Natural killer cell (primary cell): ENCODE data around the gene SOX6. TPM values are rescaled to one million over a fixed set of nuclear protein-coding genes. Genes with fewer than 3 reads are reported as not detected.

ENCODE experiments used
- ATAC-seq, 3 donors: fragments of 150-1000 bp in 2 of 3; fragments of 200-7000 bp in 1 of 3; cut with Tn5 transposase; 1 replicate in 1 of 3; 2 replicates in 2 of 3; pipeline ENCODE4 v1.10.0; 2021; ENCODE audit warnings: mild to moderate bottlenecking in 2 of 3, moderate library complexity in 2 of 3
- DNase-seq, 2 donors: peaks; one replicate each; pipeline versions ENCODE4 v3.0.0 to v3.0.0-alpha.2; 2013 to 2021; ENCODE audit warnings: mixed read lengths in 1 of 2
- H3K27ac ChIP-seq: one replicate; pipeline ENCODE4 v1.5.1; 2013; ENCODE audit warnings: mild to moderate bottlenecking, low read length
- H3K27me3 ChIP-seq: one replicate; pipeline ENCODE4 v1.6.1; 2013; ENCODE audit warnings: low read length; ENCODE audit not compliant: control insufficient read depth, insufficient read depth
- H3K36me3 ChIP-seq: one replicate; pipeline ENCODE4 v1.6.1; 2013; ENCODE audit warnings: low read length; ENCODE audit not compliant: control insufficient read depth, insufficient read depth
- H3K4me1 ChIP-seq: one replicate; pipeline ENCODE4 v1.6.1; 2013; ENCODE audit warnings: low read length; ENCODE audit not compliant: control insufficient read depth, insufficient read depth
- H3K4me3 ChIP-seq: one replicate; pipeline ENCODE4 v1.5.1; 2013; ENCODE audit warnings: low read length
- H3K9me3 ChIP-seq: one replicate; pipeline ENCODE4 v1.6.1; 2013; ENCODE audit warnings: low read length; ENCODE audit not compliant: control insufficient read depth, insufficient read depth
- H3K27ac Mint-ChIP-seq, 2 donors: one replicate each; pipeline ENCODE4 v1.8.0; 2022; ENCODE audit warnings: mild to moderate bottlenecking in 2 of 2, mixed read lengths in 2 of 2, moderate library complexity in 1 of 2
- H3K27me3 Mint-ChIP-seq, 2 donors: one replicate each; pipeline ENCODE4 v1.8.0; 2022; ENCODE audit warnings: low read depth in 2 of 2, mixed read lengths in 2 of 2
- H3K36me3 Mint-ChIP-seq: one replicate; pipeline ENCODE4 v1.8.0; 2022; ENCODE audit warnings: mixed read lengths
- H3K4me1 Mint-ChIP-seq, 2 donors: one replicate each; pipeline ENCODE4 v1.8.0; 2022; ENCODE audit warnings: mixed read lengths in 2 of 2
- H3K4me3 Mint-ChIP-seq: one replicate; pipeline ENCODE4 v1.8.0; 2022; ENCODE audit warnings: mild to moderate bottlenecking, moderate library complexity, mixed read lengths
- H3K9me3 Mint-ChIP-seq, 2 donors: one replicate each; pipeline ENCODE4 v1.8.0; 2022; ENCODE audit warnings: mixed read lengths in 2 of 2
- WGBS: methylation state at CpG from one replicate; pipeline ENCODE4 v1.1.7; 2013; ENCODE audit warnings: missing lambda C conversion rate; ENCODE audit not compliant: insufficient coverage; 5-methylcytosine and 5-hydroxymethylcytosine counted together
- intact Hi-C: fragments of 100-400 bp; cut with micrococcal nuclease; formaldehyde crosslinking; loops from one replicate; pipeline ENCODE4 v1.14.2; 2022
- total RNA-seq, 4 donors: library from RNA; stranded (reverse); fragments of 120-200 nt in 1 of 4; gene quantifications; one replicate each; pipeline versions ENCODE4 v1.2.3 to v1.2.4, GENCODE V29; 2013 to 2022
- TF ChIP-seq, protein P1 (sequence below): fragments of 200-600 bp; IDR thresholded peaks from one replicate; pipeline ENCODE4 v1.8.0; 2022; ENCODE audit warnings: antibody characterized with exemption

SOX6 gene
- total RNA-seq, 3 donors from 2014 or later (not counting 1 experiment from before 2014, with no cell fraction given): 0.27 TPM; not detected in 2

DNA sequence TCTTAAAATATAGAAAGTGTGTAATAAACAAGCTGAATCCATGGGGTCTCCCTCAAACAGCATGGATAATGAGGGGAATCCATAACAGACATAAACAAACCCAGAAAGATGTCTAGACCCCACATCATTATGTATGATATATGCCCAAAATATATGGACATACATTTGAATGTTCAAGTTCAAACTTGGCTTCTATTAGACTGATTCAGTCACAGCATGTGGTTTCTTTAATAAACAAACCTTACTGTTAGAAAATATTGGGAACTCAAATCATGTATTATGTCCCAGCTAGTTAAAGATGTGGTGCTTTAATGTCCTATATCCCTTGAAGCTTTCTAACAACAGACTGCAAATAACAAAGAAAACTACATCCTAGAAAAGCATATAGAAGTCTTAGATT, 228.6 kb downstream of the SOX6 start:
- no peaks in the 10 kb centered on the region for H3K36me3 Mint-ChIP-seq
- no peak for ATAC-seq
- H3K27ac Mint-ChIP-seq: no peak overlapping the region
- Histone ChIP-seq H3K36me3 (no peaks in the 10 kb centered on the region), H3K27ac (no peak overlapping the region), H3K9me3 (no peaks in the 10 kb centered on the region), H3K27me3 (no peaks in the 10 kb centered on the region), H3K4me1 (no peaks in the 10 kb centered on the region), H3K4me3 (no peak overlapping the region)
- intact Hi-C loops: no loop called here
- TF ChIP-seq, protein P1, sequence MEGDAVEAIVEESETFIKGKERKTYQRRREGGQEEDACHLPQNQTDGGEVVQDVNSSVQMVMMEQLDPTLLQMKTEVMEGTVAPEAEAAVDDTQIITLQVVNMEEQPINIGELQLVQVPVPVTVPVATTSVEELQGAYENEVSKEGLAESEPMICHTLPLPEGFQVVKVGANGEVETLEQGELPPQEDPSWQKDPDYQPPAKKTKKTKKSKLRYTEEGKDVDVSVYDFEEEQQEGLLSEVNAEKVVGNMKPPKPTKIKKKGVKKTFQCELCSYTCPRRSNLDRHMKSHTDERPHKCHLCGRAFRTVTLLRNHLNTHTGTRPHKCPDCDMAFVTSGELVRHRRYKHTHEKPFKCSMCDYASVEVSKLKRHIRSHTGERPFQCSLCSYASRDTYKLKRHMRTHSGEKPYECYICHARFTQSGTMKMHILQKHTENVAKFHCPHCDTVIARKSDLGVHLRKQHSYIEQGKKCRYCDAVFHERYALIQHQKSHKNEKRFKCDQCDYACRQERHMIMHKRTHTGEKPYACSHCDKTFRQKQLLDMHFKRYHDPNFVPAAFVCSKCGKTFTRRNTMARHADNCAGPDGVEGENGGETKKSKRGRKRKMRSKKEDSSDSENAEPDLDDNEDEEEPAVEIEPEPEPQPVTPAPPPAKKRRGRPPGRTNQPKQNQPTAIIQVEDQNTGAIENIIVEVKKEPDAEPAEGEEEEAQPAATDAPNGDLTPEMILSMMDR: no peak
- no peak overlapping the region for H3K4me3 Mint-ChIP-seq
- peaks cover 9% of the 10 kb centered on the region in 2 donors for H3K9me3 Mint-ChIP-seq
- H3K4me1 Mint-ChIP-seq: no peaks in the 10 kb centered on the region
- DNase-seq: no peak
- H3K27me3 Mint-ChIP-seq: no peaks in the 10 kb centered on the region

DNA sequence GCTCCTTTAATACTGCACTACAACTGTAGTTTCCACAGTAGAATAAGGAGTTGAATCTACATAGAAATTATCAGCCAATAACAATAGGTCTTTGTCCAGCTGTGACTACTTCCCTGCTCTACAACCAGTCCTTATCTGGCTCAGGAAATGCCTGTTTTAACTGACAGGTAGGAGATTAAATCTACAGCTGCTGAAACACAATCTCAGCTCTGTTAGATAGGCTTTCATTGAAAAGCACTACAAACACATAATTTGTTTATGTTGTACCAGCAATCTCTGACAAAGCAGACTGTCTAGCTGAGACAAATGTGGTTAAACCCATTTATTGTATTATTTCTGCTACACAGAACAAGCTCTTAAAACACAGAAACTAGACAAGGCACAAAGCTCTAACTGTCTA, 230.0 kb downstream of the SOX6 start:
- DNase-seq (no peak), ATAC-seq (no peak)
- H3K4me1 Mint-ChIP-seq: no peaks in the 10 kb centered on the region
- H3K9me3 ChIP-seq: no peaks in the 10 kb centered on the region
- H3K27me3 Mint-ChIP-seq: no peaks in the 10 kb centered on the region
- intact Hi-C loops: no loop called here
- no peaks in the 10 kb centered on the region for H3K36me3 ChIP-seq
- no peaks in the 10 kb centered on the region for H3K36me3 Mint-ChIP-seq
- no peaks in the 10 kb centered on the region for H3K27me3 ChIP-seq
- H3K4me1 ChIP-seq: no peaks in the 10 kb centered on the region
- H3K9me3 Mint-ChIP-seq: peaks cover 6 to 8% of the 10 kb centered on the region in 2 donors
- H3K4me3 Mint-ChIP-seq: no peak overlapping the region
- H3K27ac ChIP-seq: no peak overlapping the region
- TF ChIP-seq, protein P1: no peak
- no peak overlapping the region for H3K4me3 ChIP-seq
- no peak overlapping the region for H3K27ac Mint-ChIP-seq

DNA sequence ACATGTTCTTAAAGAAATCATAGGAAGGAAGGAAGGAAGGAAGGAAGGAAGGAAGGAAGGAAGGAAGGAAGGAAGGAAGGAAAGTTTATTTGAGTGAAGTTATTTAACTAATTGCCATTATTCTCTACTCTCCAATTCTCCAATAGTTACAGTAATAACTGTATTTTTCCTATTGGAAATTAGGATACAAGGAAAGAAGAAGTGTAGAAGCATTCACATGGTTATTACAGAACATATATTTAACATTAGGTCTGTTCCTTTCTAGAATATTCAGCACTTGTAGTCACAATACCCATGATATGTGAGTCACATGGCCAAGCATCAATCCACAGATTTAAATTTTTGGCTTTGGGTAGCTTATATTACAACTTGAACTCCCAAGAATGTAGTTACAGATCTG, 230.6 kb downstream of the SOX6 start:
- TF ChIP-seq, protein P1: no peak
- H3K36me3 Mint-ChIP-seq: no peaks in the 10 kb centered on the region
- no peaks in the 10 kb centered on the region for H3K9me3 ChIP-seq
- H3K4me3 ChIP-seq: no peak overlapping the region
- H3K27me3 Mint-ChIP-seq: no peaks in the 10 kb centered on the region
- intact Hi-C loops: no loop called here
- H3K27ac ChIP-seq: no peak overlapping the region
- no peaks in the 10 kb centered on the region for H3K36me3 ChIP-seq
- no peaks in the 10 kb centered on the region for H3K4me1 Mint-ChIP-seq
- no peaks in the 10 kb centered on the region for H3K27me3 ChIP-seq
- no peak overlapping the region for H3K4me3 Mint-ChIP-seq
- DNase-seq (no peak), ATAC-seq (no peak)
- no peak overlapping the region for H3K27ac Mint-ChIP-seq
- peaks cover 6 to 8% of the 10 kb centered on the region in 2 donors for H3K9me3 Mint-ChIP-seq
- H3K4me1 ChIP-seq: no peaks in the 10 kb centered on the region

DNA sequence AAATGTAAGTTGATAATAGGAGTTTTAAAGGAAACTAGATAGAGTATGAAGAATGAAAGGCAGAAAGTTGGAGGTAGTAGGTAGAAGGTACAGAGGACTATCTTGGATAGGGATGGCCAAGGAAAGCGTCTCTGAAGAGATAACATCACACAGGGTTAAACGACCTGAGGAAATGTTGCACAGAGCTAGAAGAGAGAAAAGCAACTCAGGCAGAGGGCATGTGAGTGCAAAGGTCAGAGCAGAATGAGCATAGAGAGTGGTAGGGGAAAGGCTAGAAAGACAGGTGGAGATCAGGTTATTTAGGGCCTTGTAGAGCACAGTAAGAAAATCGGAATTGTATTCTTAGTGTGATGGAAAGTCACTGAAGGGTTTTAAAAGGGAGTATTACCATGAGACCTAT, 232.0 kb downstream of the SOX6 start:
- WGBS: 78% methylated on average over 3 of the region's 3 CpGs
- DNase-seq (no peak), ATAC-seq (no peak)
- no peaks in the 10 kb centered on the region for H3K4me1 ChIP-seq
- Mint-ChIP-seq H3K4me1 (no peaks in the 10 kb centered on the region), H3K4me3 (no peak overlapping the region), H3K36me3 (no peaks in the 10 kb centered on the region), H3K27ac (no peak overlapping the region), H3K27me3 (no peaks in the 10 kb centered on the region), H3K9me3 (peaks cover 6 to 12% of the 10 kb centered on the region in 2 donors)
- no peaks in the 10 kb centered on the region for H3K27me3 ChIP-seq
- H3K27ac ChIP-seq: no peak overlapping the region
- no peaks in the 10 kb centered on the region for H3K9me3 ChIP-seq
- no peaks in the 10 kb centered on the region for H3K36me3 ChIP-seq
- H3K4me3 ChIP-seq: no peak overlapping the region
- intact Hi-C loops: no loop called here
- TF ChIP-seq, protein P1: no peak
